Right kidney (tissue), 1 donor: ENCODE measurements around the gene RAB10.
"Not testable (repeated sequence)": the region's sequence is repeated elsewhere in the genome, so short reads cannot be mapped to it uniquely, and the experiment has no call there.

Experiments used
- DNase-seq: peaks from one replicate; pipeline ENCODE4 v3.0.0-alpha.2; 2016

RAB10 gene

DNA sequence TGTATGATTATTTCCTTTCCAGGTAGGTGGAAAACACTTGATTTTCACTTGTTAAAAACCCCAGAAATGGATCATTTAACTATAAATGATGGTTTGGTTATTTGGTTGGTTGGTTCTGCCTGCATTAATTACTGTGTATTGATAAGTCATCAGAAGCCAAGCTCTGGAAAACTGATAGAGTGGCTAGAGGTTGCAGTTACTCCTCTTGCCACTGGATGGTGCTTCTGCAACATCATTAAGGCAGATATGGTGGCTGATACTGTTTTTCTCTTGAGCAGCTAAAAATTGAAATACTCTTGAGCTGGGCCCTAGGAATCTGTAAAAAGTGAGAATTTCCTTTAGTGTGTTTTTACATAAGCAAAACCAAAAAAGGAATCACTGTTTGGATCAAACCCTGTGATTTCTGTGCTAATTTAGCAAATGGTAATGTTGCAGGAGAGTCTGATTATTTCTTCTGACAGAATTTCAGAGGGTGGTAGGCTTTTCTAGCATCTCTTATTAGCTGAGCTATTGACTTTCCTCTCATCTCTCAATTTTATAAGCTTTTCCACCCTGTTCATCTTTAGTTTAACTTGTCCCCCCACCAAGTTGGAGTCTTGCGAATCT lies 54.3 kb downstream of the RAB10 start:
- no peak for DNase-seq

DNA sequence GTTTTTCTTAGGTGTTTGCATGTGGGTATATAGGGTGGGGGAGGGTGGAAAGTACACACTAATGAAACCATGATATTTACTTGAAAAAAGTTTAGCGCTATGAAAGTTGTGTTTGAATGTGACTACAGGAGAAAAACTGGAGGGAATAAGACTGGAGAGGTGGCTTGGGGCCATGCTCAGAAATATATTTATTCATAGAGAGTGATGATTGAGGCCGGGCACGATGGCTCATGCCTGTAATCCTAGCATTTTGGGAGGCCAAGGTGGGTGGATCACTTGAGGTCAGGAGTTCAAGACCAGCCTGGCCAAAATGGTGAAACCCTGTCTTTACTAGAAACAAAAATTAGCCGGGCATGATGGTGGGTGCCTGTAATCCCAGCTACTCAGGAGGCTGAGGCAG lies 55.0 kb downstream of the RAB10 start:
- not testable (repeated sequence) for DNase-seq

DNA sequence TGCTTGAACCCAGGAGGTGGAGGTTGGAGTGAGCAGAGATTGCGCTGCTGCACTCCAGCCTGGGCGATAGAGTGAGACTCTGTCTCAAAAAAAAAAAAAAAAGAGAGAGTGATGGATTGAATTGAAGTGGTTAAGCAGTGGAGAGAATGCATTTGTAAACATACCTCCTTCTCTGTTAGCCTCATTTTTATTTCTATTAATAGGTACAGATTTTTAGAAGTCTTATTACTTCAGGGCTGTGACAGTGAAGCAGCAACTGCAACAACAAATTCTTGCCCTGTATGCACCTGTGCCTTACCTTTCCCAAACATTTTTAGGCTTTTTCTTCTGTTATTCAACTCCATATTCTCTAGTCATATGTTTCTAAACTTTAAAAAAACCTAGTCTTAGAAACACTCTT lies 55.5 kb downstream of the RAB10 start:
- no peak for DNase-seq

DNA sequence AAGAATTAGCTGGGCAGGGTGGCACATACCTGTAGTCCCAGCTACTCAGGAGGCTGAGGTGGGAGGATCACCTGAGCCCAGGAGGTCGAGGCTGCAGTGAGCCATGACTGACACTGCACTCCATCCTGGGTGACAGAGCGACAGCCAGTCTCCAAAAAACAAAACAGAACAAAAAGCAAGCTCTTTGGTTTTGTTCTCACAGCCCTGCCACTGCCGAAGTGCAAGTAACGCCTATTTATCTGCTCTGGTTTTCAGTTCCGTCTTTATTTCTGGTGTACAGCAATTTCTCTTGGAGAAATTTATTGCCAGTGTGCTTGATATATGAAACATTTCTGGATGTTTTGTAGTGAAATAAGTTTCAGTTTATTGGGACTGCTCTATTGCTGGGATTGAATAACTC lies 61.9 kb downstream of the RAB10 start:
- DNase-seq: no peak

DNA sequence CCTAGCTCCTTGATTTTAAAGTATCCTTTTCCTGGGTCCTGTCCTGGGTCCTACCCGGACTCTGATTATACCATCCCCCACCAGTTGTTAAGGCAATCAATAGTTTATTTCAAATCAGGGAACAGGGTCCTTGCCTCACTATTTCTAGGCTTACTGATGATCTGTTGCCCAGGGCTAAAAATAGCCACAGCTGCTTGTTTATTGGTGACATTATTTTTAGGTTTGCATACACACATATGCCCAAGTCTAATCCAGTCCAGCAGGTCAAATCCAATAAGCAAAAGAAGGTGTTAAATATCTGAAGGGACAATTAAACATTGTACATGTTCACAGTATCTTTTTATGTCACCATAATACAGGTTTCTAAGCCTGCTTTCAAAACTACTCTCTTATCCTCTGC lies 66.0 kb downstream of the RAB10 start:
- DNase-seq: no peak

DNA sequence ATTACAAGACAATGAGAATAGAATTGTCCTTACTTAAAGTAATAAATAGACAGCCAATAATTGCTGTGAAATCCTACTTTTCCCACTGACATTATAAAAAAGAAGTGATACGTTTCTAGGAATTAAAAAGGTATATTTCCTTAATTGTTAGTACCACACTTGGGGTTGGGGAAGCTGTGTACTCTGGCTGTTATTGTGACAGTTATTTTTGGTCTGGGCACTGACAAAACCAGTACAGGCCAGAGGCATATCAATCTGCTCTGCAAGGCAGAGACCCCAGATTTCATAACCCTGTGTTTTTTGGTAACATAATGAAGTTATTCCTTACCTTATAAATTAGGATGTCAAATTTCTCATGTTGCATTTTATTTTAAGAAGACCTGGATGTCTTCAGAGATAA lies 66.5 kb downstream of the RAB10 start:
- DNase-seq: no peak

DNA sequence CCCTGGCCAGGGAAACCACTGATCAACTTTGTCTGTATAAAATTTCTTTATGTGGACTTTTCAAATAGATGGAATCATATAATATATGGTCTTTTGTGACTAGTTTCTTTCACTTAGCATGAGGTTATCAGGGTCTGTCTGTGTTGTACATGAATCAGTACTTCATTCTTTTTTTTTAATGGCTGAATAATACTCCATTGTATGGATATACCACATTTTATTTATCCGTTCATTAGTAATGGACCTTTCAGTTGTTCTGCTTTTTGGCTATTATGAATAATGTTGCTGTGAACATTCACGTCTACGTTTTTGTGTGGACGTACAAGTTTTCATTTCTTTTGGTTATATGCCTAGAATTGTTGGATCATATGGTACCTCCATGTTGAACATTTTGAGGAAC lies 69.9 kb downstream of the RAB10 start:
- DNase-seq: no peak

DNA sequence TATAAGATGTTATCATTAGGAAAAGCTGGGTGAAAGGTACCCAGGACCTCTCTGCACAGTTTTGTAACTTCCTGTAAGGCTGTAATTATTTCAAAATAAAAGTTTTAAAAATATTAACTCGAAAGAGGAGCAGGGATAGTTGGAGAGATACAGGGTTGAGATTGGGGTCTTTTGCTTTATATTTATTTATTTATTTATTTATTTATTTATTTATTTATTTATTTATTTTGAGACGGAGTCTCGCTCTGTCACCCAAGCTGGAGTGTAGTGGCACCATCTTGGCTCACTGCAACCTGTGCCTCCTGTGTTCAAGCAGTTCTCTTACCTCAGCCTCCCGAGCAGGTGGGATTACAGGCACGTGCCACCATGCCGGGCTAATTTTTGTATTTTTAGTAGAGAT lies 74.8 kb downstream of the RAB10 start:
- DNase-seq: not testable (repeated sequence)

DNA sequence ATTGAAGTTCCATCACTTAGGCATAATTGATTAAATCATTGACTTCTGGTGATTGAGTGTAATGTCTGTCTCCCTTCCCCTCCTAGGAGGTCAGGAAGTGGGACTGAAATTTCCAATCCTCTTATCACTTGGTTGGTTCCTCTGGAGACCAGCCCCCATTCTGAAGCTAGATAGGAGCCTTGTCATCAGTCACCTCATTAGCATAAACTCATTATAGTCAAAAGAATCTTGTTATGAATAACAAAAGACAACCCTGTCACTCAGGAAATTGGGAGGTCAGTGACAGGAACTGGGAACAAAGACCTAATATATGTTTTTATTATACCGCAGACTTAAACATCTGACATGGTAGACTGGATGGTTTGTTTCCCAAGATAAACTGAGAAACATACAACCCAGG lies 78.3 kb downstream of the RAB10 start:
- DNase-seq: no peak

DNA sequence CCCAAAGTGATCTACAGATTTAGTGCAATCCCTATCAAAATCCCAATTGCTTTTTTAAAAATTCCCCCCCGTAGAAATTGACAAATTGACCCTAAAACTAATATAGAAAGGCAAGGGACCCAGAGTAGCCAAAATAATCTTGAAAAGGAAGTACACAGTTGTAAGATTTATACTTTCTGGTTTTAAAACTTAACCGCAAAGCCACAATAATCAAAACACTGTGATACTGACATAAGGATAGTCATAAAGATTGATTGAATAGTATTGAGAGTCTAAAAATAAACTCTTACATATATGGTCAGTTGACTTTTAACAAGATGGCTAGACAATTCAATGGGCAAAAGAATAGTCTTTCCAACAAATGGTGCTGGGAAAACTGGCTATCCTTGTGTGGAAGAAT lies 80.3 kb downstream of the RAB10 start:
- no peak for DNase-seq

DNA sequence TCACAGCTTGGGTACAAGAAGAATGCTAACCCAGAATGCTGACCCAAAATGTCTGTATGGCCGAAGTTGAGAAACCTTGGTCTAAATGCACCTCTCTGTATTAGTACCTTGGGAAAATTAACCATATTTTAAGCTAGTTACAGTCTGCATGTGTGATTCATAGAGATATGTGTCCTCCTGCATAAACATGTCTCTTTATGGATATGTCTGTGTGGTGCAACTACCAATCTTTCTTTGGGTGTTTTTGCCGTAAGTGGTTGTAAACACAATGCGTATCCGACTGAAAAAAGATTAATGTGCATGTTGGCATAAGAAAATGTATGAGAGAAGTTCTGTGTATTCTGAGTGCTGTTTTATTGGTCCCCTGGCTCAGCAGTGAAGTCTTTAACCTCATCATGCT lies 84.8 kb downstream of the RAB10 start:
- DNase-seq: no peak

DNA sequence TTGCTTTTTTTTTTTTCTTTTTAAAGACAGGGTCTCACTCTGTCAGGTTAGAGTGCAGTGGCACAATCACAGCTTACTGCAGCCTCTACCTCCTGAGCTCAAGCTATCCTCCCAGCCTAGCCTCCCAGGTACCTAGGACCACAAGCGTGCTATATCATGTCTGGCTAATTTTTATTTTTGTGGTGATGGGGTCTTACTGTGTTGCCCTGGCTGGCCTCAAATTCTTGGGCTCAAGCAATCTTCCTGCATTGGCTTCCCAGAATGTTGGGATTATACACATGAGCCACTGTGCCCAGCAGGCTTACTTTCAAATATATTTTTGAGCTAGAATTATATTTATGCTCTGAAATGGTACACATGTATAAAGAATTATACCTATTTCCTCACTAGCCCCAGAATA lies 85.6 kb downstream of the RAB10 start:
- DNase-seq: no peak

DNA sequence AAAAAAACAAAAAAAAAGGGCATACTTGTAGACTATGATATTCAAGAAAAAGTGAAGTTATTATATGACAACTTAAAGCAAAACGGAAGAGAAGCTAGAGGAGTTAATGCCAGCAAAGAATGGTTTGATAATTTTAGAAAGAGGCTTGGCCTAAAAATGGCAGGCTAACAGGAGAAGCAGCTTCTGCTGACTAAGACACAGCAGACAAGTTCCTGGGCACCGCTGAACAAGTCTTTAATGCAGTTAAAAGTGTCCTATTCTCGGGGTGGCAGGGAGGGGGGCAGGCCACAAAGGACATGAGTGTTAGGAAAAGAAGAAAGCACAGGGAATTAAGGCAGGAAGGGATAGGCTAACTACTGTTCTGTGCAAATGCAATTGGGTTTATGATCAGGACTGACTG lies 88.7 kb downstream of the RAB10 start:
- DNase-seq: no peak

DNA sequence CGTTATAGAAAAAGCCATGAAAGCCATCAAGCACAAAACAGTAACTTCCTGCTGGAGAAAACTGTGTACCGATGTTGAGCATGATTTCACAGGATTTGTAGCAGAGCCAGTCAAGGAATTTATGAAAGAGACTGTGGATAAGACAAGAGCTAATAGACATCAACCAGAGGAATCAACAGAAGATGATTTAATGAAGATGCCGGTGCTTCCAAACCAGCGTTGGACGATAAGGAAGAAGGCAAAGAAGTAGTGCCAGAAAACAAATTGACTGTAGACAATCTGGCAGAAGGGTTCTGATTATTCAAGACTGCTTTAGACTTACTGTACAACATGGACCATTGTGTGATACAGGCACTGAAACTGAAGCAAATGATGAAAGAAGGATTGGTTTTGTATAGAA lies 89.5 kb downstream of the RAB10 start:
- DNase-seq: no peak

DNA sequence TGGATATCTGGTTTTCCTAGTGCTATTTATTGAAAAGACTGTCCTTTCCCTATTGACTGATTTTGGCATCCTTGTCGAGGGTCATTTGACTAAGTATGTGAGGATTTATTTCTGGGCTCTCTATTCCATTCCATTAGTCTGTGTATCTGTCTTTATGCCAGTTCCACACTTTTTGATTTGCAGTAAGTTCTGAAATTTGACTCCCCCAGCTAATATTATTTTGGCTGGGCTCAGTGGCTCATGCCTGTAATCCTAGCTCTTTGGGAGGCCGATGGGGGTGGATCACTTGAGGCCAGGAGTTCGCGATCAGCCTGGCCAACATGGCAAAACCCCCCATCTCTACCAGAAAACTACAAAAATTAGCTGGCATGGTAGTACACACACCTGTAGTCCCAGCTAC lies 92.2 kb downstream of the RAB10 start:
- DNase-seq: no peak

DNA sequence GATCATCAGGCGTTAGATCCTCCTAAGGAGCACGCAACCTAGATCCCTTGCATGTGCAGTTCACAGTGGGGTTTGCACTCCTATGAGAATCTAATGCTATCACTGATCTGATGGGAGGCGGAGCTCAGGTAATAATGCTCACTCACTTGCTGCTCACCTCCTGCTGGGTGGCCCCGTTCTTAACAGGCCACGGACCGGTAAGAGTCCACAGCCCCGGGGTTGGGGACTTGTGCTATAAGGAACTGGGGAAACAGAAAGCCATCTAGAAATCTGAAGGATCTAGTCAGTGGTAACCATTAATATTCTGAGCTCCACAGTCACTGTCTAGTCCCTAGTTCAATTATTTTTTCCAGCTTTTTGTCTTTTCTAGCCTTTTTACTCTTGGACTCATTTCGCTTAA lies 94.3 kb downstream of the RAB10 start:
- no peak for DNase-seq

DNA sequence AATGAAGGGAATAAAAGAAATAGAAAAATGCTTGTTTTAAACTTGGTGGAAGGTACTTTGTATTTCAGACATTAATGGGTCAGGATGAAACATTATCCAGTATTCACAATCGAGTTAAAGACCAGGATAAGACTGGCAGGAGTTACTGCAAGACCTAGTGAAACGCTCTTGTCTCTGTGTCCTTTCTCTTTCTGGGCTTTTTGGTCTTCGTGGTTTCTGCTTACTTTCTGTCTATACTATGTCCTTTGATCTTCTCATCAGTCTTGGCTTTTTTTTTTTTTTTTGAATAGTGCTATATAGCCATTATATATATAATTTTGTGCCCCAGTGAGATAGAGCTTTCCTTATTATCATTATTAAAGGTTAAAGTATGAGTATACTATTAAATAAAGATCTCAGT lies 96.9 kb downstream of the RAB10 start:
- DNase-seq: no peak

DNA sequence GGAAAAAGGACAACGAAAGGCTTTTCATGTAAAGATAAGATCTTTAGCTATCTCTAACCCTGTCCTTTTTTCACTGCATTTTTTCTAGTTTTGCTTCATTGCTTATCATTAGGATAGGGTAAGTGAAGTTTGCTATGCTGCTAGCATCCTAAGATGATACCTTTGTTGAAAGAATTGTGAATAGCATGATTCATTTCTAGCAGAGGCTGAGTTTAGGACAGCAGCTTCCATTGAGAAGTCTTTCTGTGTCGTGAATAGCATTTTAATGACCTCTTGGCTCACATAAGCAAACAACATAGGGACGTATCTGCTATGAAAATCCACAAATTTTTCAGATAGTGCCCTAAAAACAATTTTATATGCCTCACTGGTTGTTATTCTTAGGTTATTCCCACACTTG lies 102.6 kb downstream of the RAB10 start:
- DNase-seq: no peak

DNA sequence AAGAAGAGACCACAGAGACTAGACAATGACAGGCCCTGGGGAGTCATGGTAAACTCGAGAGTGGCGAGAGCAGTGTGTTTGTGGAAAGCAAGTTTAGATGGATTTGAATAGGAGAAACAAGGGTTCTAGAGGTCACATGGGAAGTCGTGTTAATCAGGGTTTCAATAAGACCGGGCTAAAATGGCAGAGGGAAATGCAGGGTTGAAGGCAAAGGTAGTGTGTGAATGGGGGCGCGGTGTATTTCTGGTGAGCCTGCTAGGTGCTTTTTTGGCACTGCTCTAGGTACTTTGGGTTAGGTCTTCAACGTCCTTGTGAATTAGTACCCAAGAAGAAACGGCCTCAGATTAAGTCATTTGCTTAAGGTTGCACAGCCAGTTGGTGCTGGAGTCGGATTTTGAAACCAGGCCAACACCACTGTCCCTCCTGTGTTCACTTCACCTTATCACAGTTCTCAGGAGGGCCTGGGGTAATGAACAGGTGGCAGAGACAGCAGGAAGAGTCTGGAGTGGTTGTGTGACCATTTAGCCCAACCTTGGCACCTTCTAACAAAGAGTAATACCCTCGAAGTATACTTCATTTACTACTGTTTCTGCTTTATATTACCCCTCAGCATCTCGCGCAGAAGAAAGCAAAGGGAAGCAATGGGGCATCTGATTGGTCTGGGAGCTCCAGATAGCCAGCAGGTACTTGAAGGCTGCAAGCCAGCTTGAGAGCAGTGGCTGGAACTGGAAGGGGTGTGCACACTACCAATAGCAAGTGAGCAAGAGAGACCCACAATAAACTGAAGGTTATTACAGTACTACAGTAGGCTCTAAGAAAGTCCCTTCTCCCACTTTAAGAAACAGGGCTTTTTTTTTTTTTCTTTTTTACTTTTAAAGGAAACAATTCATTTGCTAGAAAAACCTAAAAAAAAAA lies 105.6 kb downstream of the RAB10 start:
- DNase-seq: no peak

DNA sequence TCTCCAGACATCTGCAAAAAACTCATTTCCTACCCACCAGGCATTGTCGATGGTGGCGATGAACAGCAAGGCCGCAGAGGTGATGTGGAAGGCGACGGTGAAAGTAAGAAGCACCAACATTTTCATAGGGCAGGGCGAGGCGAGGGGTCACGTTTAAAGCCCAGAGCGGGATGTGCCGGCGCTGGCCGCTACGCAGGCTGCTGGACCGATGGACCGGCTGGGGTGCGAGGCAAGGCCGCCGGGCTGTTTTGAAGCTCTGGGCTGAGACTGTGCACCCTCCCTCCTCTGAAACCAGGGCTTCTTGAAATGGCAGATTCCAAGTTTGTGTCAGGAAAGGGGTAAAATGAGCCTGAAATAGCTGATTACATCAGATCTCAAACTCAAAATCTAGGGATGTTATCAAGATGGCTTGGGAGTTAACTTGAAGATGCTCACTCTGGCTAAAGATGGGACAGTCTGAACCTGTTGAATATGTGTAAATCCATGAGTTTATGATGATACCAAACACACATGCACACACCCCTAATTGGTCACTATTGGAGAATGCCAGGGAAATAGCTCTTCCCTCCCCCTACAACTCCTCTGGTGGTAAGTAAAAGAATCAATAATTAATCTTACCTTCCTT lies 107.4 kb downstream of the RAB10 start:
- DNase-seq: no peak

DNA sequence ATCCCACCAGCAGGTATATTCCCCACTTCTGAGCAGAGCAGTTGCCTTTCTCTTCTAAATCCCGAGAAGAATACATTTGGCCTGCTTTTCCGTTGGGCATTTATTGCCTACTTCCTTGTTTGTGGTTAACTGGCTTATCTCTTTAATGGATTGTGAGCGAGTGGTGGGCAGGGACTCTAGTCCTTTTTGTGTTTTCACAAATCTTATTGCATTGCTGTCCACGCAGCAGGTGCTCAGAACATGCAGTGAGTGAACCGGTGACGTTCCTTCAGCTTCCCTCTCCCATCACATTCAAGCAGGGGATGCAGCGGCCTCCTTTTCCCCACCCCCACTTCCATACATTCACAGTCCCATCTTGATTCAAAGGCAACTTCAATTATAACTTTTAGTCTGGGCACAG lies 110.1 kb downstream of the RAB10 start:
- DNase-seq: no peak

DNA sequence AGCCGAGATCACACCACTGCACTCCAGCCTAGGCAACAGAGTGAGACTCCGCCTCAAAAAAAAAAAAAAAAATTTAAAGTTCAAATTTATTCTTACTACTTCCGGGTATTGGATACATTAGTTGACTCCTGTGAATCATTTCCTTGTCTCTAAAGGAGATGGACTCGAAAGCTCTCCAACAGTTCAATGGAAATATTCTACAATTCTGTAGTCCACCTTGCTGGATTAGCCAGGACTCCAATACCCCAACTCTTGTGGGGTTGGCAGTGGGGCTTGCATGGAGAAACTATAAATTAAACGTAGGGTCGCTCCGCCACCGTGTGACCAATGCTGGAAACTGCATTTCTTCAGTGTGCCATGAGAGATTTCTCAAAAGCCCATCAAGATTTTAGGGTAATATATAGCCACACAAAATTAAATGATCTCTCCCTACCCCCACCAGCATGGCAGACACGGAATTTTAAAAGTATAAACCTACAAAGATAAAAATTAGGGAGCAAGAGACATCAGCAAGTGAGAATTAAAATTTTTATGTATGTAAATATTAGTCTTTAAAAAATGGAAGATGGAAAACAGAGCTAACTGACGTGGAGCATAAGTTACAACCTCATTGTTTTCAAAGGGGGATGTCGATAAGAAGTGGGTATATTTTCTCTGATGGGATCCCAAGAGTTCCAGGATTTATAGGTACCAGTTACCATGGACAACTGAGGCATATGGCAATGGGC lies 111.2 kb downstream of the RAB10 start:
- DNase-seq: peak; percentile 23

DNA sequence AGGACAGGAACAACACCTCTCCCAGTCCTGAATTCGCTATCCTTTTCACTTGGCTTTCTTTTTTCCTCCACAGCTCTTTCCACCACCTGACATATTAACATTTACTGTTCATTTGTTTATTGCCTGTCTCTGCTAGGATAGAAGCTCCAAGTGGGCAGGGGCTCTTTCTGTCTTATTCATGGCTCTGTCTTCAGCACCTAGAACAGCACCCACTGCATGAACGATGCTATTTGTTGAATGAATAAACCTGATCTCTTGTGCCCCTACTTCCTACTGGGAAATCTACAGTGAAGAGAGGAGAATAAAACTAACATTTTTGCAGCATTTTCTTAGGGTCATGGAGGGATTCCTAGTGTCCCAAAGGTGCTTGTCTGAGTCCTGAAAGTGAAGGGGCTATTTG lies 114.6 kb downstream of the RAB10 start:
- DNase-seq: no peak
